T-helper 2 cell treated with Interferon-gamma antibody and Interleukin-4, amounts not matched to agents 100 ng/mL and 5 ng/mL, for 36 hours (primary cell): ENCODE data around the gene KRTAP4-8. TPM values are rescaled to one million over a fixed set of nuclear protein-coding genes. Genes with fewer than 3 reads are reported as not detected.
"Not testable (repeated sequence)": the region's sequence is repeated elsewhere in the genome, so short reads cannot be mapped to it uniquely, and the experiment has no call there.

Experiments used
- intact Hi-C: fragments of 100-400 bp; cut with micrococcal nuclease; formaldehyde crosslinking; loops from one replicate; pipeline ENCODE4 v1.15.1; 2023
- total RNA-seq: library from RNA; stranded (reverse); gene quantifications from 2 replicates; pipeline ENCODE4 v1.2.3, GENCODE V29; 2022

Gene KRTAP4-8
- total RNA-seq: not detected in 2 replicates

GRCh38 chr17:41098042-41098441 lies at the start of gene KRTAP4-8:
Gene KRTAP4-8, minus strand, starts transcription at chr17:41098142. Its CDS starts 58 bp downstream, at chr17:41098084.
- intact Hi-C loops: no loop called here

GRCh38 chr17:41145261-41145660 lies 47.3 kb upstream of the KRTAP4-8 start:
- intact Hi-C loops: no loop called here

- intact Hi-C loops: no loop called here
These were observed 46.9 kb upstream of the KRTAP4-8 start for GRCh38 chr17:41144846-41145245.

GRCh38 chr17:41141361-41141760 lies 43.4 kb upstream of the KRTAP4-8 start:
- intact Hi-C loops: no loop called here

- intact Hi-C loops: no loop called here
These were observed 42.6 kb upstream of the KRTAP4-8 start, which contains the start of gene KRTAP4-6 for GRCh38 chr17:41140360-41141131. Gene KRTAP4-6, minus strand, starts transcription at chr17:41140544. Its CDS starts 57 bp downstream, at chr17:41140487.

- intact Hi-C loops: not testable (repeated sequence)
These were observed 41.9 kb upstream of the KRTAP4-8 start for GRCh38 chr17:41139865-41140264.

GRCh38 chr17:41133880-41134735 lies 36.2 kb upstream of the KRTAP4-8 start:
- intact Hi-C loops: no loop called here

- intact Hi-C loops: no loop called here
These were observed 34.0 kb upstream of the KRTAP4-8 start for GRCh38 chr17:41131979-41132378.

- intact Hi-C loops: no loop called here
These were observed 29.4 kb upstream of the KRTAP4-8 start for GRCh38 chr17:41127371-41127770.

GRCh38 chr17:41126412-41126811 lies 28.5 kb upstream of the KRTAP4-8 start:
- intact Hi-C loops: no loop called here

GRCh38 chr17:41125064-41125463 lies 27.1 kb upstream of the KRTAP4-8 start:
- intact Hi-C loops: no loop called here

GRCh38 chr17:41123991-41124371 lies 26.0 kb upstream of the KRTAP4-8 start, which contains the start of gene KRTAP4-12:
Gene KRTAP4-12, minus strand, starts transcription at chr17:41124182. Its CDS starts 60 bp downstream, at chr17:41124122.
- intact Hi-C loops: not testable (repeated sequence)

GRCh38 chr17:41123292-41123990 lies 25.5 kb upstream of the KRTAP4-8 start:
- intact Hi-C loops: not testable (repeated sequence)

GRCh38 chr17:41121742-41122141 lies 23.8 kb upstream of the KRTAP4-8 start:
- intact Hi-C loops: no loop called here

GRCh38 chr17:41119696-41120690 lies 22.1 kb upstream of the KRTAP4-8 start:
- intact Hi-C loops: not testable (repeated sequence)

GRCh38 chr17:41118721-41119120 lies 20.8 kb upstream of the KRTAP4-8 start:
- intact Hi-C loops: no loop called here

GRCh38 chr17:41117846-41118386 lies 20.0 kb upstream of the KRTAP4-8 start, which contains the start of gene KRTAP4-11:
Gene KRTAP4-11, minus strand, starts transcription at chr17:41118373. Its CDS starts 58 bp downstream, at chr17:41118315.
- intact Hi-C loops: not testable (repeated sequence)

GRCh38 chr17:41116297-41116696 lies 18.4 kb upstream of the KRTAP4-8 start:
- intact Hi-C loops: no loop called here

- intact Hi-C loops: no loop called here
These were observed 13.4 kb upstream of the KRTAP4-8 start for GRCh38 chr17:41111151-41111885.
